Neural cell (in vitro differentiated cells): ENCODE data around the gene ADORA1.

Experiments used
- CTCF ChIP-seq: fragments of 450-650 bp; IDR thresholded peaks from 2 replicates; pipeline ENCODE4 v1.5.1; 2014; ENCODE audit warnings: antibody characterized with exemption, mild to moderate bottlenecking, moderate library complexity; ENCODE audit not compliant: poor library complexity, severe bottlenecking
- EZH2 ChIP-seq: fragments of 200-600, 300-800 bp; shearing (Covaris generic), sonication (generic); IDR thresholded peaks from 2 replicates; pipeline ENCODE4 v1.6.1; 2014; ENCODE audit warnings: antibody characterized with exemption, low read length, borderline replicate concordance, mild to moderate bottlenecking; ENCODE audit not compliant: insufficient read depth, poor library complexity, severe bottlenecking
- RAD21 ChIP-seq: fragments of 450-650 bp; conservative IDR thresholded peaks from 2 replicates; pipeline ENCODE4 v1.6.1; 2014; ENCODE audit warnings: antibody characterized with exemption, mild to moderate bottlenecking, moderate library complexity
- TAF1 ChIP-seq: IDR thresholded peaks from 2 replicates; pipeline ENCODE4 v1.6.1; 2012; ENCODE audit warnings: low read depth

- no peak for TF ChIP-seq CTCF
- no peak for TF ChIP-seq EZH2
- TF ChIP-seq RAD21 = no peak
- TF ChIP-seq TAF1 = no peak
Measured at GRCh38 chr1:203158960-203159665, 31.6 kb downstream of the ADORA1 start.
